ENCODE data around the gene CEP295NL.
"Not testable (repeated sequence)": the region's sequence is repeated elsewhere in the genome, so short reads cannot be mapped to it uniquely, and the experiment has no call there.

The CEP295NL gene

GRCh38 chr17:78903101-78903779 lies at the start of gene CEP295NL:
Gene CEP295NL, minus strand, starts transcription at chr17:78903201. Its CDS starts 1,373 bp downstream, at chr17:78901828.
- DNase-seq (ENCODE audit: low spot score), result no peak

GRCh38 chr17:78952706-78953105 lies 49.7 kb upstream of the CEP295NL start:
- no peak for DNase-seq (ENCODE audit: low spot score)

GRCh38 chr17:78951967-78952551 lies 49.1 kb upstream of the CEP295NL start:
- DNase-seq (ENCODE audit: low spot score), result no peak

GRCh38 chr17:78950870-78951269 lies 47.9 kb upstream of the CEP295NL start:
- DNase-seq (ENCODE audit: low spot score), result no peak

DNA sequence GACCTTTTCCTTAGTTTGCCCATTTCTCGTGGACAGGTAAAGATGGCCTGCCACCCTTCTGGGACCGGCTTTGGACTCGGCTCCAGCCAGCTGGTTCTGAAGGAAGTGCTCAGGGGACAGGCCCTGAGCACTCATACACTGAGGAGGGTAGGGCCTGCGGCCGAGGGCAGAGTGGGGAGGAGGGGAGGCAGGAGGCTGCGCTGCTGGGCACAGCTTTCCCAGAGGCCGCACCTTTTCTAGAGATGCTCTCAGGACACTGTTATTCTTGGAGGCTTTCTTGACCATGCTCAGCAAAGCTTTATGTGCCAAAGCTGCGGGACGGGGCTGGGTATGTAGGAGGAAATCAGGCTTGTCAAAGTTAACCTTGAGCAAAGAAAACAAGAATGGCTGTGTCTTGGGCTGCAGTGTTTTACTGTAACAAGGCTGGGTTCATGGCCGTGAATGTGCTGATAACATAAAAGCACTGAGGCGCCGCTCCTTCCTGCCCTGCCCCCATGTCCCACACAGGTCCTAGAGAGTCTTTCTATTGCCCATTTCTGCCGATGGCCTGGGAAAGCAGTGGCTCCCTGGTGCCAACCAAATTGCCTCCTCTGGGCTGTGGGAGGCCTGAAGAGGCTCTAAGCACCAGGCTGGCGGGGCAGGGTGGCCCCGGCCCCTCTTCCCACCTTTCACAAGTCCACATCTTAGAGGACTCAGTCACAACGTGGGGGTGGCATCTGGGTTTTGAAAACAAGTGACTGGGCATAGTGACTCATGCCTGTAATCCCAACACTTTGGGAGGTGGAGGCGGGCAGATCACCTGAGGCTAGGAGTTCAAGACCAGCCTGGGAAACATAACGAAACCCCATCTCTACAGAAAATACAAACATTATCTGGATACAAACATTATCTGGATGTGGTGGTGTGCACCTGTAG lies 44.5 kb upstream of the CEP295NL start:
- no peak for DNase-seq (ENCODE audit: low spot score)

GRCh38 chr17:78946631-78947030 lies 43.6 kb upstream of the CEP295NL start:
- DNase-seq (ENCODE audit: low spot score), result no peak

- no peak for DNase-seq (ENCODE audit: low spot score)
Measured at GRCh38 chr17:78946131-78946530, 43.1 kb upstream of the CEP295NL start.

- not testable (repeated sequence) for DNase-seq (ENCODE audit: low spot score)
Measured at GRCh38 chr17:78945455-78945854, 42.5 kb upstream of the CEP295NL start.

DNA sequence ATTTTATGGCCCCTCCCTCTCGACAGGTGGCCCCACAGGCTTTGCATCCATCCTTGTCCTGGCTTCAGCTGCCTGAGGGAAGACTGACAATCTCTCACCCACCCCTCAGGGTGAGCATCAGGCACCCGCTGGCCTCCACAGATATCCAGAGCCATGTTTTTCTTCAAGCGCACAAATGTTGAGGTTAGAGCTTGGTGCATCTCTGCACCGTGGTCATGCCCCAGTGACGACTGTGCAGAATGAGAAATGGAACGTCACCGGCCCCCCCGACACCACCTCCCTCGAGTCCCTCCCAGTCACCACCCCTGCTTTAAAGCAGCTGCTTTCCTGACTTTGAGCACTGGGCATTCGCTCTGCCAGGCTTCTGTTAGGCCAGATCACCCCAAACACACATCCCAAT lies 42.0 kb upstream of the CEP295NL start:
- DNase-seq (ENCODE audit: low spot score), result no peak

GRCh38 chr17:78944026-78944425 lies 41.0 kb upstream of the CEP295NL start:
- DNase-seq (ENCODE audit: low spot score), result no peak

DNA sequence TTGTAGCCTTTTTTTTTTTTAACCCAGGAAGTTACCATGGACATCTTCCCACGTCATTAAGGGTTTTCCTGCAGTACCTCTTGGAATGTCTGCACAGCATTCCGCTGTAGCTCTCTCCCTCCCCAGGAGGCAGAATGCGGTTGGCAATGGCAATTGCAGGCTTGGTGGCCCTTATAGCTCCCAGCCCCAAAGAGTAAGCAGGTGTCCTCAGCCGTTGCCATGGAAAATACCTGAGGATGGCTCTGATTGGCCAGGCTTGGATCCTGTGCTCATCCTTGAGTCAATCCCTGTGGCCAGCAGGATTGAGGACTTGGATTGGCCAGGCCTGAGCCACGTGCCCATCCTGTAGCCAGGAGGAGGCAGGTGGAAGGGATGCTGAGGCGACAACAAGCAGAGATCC lies 37.7 kb upstream of the CEP295NL start:
- no peak for DNase-seq (ENCODE audit: low spot score)

GRCh38 chr17:78940258-78940657 lies 37.3 kb upstream of the CEP295NL start:
- DNase-seq (ENCODE audit: low spot score), result no peak

- DNase-seq (ENCODE audit: low spot score), result no peak
Measured at GRCh38 chr17:78939615-78940014, 36.6 kb upstream of the CEP295NL start.

GRCh38 chr17:78937561-78937960 lies 34.6 kb upstream of the CEP295NL start:
- DNase-seq (ENCODE audit: low spot score), result no peak

- no peak for DNase-seq (ENCODE audit: low spot score)
Measured at GRCh38 chr17:78935419-78936323, 32.7 kb upstream of the CEP295NL start.

- DNase-seq (ENCODE audit: low spot score), result no peak
Measured at GRCh38 chr17:78934681-78935418, 31.8 kb upstream of the CEP295NL start.

GRCh38 chr17:78933959-78934568 lies 31.1 kb upstream of the CEP295NL start:
- no peak for DNase-seq (ENCODE audit: low spot score)

- no peak for DNase-seq (ENCODE audit: low spot score)
Measured at GRCh38 chr17:78933025-78933958, 30.3 kb upstream of the CEP295NL start.

All from germinal center (tissue), 1 donor.